ENCODE measurements around the gene IFNA17. TPM values are rescaled to one million over a fixed set of nuclear protein-coding genes. Genes with fewer than 3 reads are reported as not detected.

The IFNA17 gene
- not detected in 2 replicates for total RNA-seq

DNA sequence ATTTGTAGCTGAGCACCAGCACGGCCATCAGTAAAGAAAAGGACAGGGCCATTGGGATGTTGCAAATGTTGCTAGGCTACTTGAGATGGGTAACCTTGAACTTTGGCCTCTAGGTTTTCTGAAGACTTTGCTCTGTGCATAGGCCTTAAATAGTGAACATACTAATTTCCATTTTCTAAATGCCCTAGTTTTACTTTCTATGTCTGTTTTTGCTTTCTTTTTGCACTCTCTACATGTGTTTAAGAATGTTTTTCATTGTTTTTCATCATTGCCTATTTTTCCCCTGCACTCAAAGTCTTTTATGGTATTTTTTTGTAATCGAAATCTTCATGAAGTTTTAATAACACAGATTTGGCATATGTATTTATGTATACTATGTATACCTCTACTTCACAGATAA, at the start of gene IFNA17:
Gene IFNA17 (minus strand): TSS at position 101 of the 400 bp plus-strand sequence. CDS start 49 bp downstream, at position 52.
- no peak for DNase-seq (ENCODE audit: low read depth)
- no peak within 1 kb of the TSS for H3K4me3 ChIP-seq (ENCODE audit: low read depth, low read length)
- TF ChIP-seq CTCF (IDR thresholded peaks at IDR 0.05; ENCODE audit: insufficient read depth, low read depth, low read length) = no peak

- H3K4me3 ChIP-seq (ENCODE audit: low read depth, low read length) = no peak overlapping the region
- no peak for DNase-seq (ENCODE audit: low read depth)
- TF ChIP-seq CTCF (IDR thresholded peaks at IDR 0.05; ENCODE audit: insufficient read depth, low read depth, low read length) = no peak
Observed at GRCh38 chr9:21268347-21268657, 40.3 kb upstream of the IFNA17 start.

GRCh38 chr9:21267485-21268346, 39.7 kb upstream of the IFNA17 start:
- H3K4me3 ChIP-seq (ENCODE audit: low read depth, low read length) = no peak overlapping the region
- no peak for DNase-seq (ENCODE audit: low read depth)
- no peak for TF ChIP-seq CTCF (IDR thresholded peaks at IDR 0.05; ENCODE audit: insufficient read depth, low read depth, low read length)

GRCh38 chr9:21266733-21267484, 38.9 kb upstream of the IFNA17 start:
- TF ChIP-seq CTCF (IDR thresholded peaks at IDR 0.05; ENCODE audit: insufficient read depth, low read depth, low read length) = no peak
- no peak overlapping the region for H3K4me3 ChIP-seq (ENCODE audit: low read depth, low read length)
- no peak for DNase-seq (ENCODE audit: low read depth)

- TF ChIP-seq CTCF (IDR thresholded peaks at IDR 0.05; ENCODE audit: insufficient read depth, low read depth, low read length) = no peak
- DNase-seq (ENCODE audit: low read depth) = no peak
- no peak overlapping the region for H3K4me3 ChIP-seq (ENCODE audit: low read depth, low read length)
Observed at GRCh38 chr9:21265421-21266189, 37.6 kb upstream of the IFNA17 start.

DNA sequence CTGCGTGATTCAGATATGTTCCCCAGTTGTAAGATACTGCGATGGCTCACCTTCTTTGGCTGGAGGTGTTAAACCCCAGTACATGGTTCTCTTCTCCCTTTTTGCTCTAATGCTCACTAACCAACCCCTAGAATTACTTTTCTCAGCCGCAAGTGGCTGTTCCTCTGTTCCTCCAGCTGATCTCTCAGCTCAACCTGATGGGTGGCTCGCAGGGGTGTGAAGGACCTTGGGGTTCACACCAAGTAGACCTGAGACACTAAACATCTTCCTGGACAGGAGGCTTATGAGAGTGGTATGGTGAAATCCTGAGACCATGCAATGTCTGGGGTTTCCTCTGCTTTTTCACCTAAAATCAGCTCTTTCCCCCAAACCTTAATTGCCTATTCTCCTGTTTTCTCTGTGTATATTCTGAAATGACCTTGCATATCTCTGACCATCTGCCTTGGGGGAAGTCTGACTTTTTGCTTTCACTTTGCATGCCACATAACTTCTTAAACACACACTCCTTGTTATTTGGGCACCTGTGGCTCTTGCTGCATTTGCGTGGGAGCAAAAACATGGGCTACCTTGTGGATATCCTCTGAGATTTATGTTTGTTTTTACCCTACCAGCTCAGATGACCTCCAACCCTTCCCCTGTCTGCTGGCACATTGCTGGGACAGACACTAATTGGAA, 27.7 kb upstream of the IFNA17 start:
- no peak for DNase-seq (ENCODE audit: low read depth)
- H3K4me3 ChIP-seq (ENCODE audit: low read depth, low read length) = no peak overlapping the region
- no peak for TF ChIP-seq CTCF (IDR thresholded peaks at IDR 0.05; ENCODE audit: insufficient read depth, low read depth, low read length)
